Gastroesophageal sphincter (tissue), 4 donors: ENCODE measurements around the gene DNAJC5. TPM values are rescaled to one million over a fixed set of nuclear protein-coding genes. Genes with fewer than 3 reads are reported as not detected.
A peak's percentile ranks its signal among the peaks of the same experiment; 100 is the strongest.

ENCODE experiments used
- ATAC-seq: fragments of 150-250 bp; one replicate; pipeline ENCODE4 v1.9.1; 2016; ENCODE audit warnings: mild to moderate bottlenecking, moderate library complexity
- H3K27ac ChIP-seq, 4 donors: fragments of 200-600 bp; sonication (generic) in 3 of 4; 1 replicate in 3 of 4; 2 replicates in 1 of 4; pipeline ENCODE4 v1.5.1; 2016 to 2019
- H3K27me3 ChIP-seq: fragments of 200-600 bp; sonication (generic); one replicate; pipeline ENCODE4 v1.5.1; 2019
- H3K36me3 ChIP-seq, 2 donors: fragments of 200-600 bp; sonication (generic); one replicate each; pipeline ENCODE4 v1.5.1; 2019; ENCODE audit warnings: control low read depth in 1 of 2
- H3K4me1 ChIP-seq, 3 donors: fragments of 200-600 bp; sonication (generic); 1 replicate in 2 of 3; 2 replicates in 1 of 3; pipeline ENCODE4 v1.5.1; 2016 to 2019; ENCODE audit warnings: control low read depth in 2 of 3
- H3K4me3 ChIP-seq, 2 donors: fragments of 200-600 bp; sonication (generic); one replicate each; pipeline ENCODE4 v1.5.1; 2019; ENCODE audit warnings: mild to moderate bottlenecking in 1 of 2, moderate library complexity in 1 of 2
- H3K9me3 ChIP-seq, 3 donors: fragments of 200-600 bp; sonication (generic); one replicate each; pipeline ENCODE4 v1.5.1; 2017 to 2019; ENCODE audit warnings: control low read depth in 2 of 3
- CTCF ChIP-seq, 4 experiments: fragments of 200-600 bp in 2 of 4; fragments of 450-650 bp in 2 of 4; sonication (generic) in 1 of 4; IDR thresholded peaks; one replicate each; pipeline ENCODE4 v1.5.1; 2017 to 2019; ENCODE audit warnings: antibody characterized with exemption in 4 of 4, mild to moderate bottlenecking in 2 of 4, moderate library complexity in 2 of 4
- EP300 ChIP-seq: sonication (generic); formaldehyde crosslinking; IDR thresholded peaks from one replicate; pipeline ENCODE4 v1.6.1; 2017; ENCODE audit warnings: antibody characterized with exemption, mild to moderate bottlenecking
- POLR2A ChIP-seq, 2 donors: fragments of 450-650 bp; IDR thresholded peaks; one replicate each; pipeline ENCODE4 v1.6.1; 2017; ENCODE audit warnings: antibody characterized with exemption in 2 of 2, mild to moderate bottlenecking in 2 of 2, moderate library complexity in 1 of 2
- POLR2AphosphoS5 ChIP-seq: sonication (generic); formaldehyde crosslinking; IDR thresholded peaks from one replicate; pipeline ENCODE4 v1.6.1; 2017; ENCODE audit warnings: antibody characterized with exemption
- WGBS, 2 donors: methylation state at CpG; one replicate each; pipeline ENCODE4 v1.1.5; 2018; ENCODE audit warnings: low coverage in 1 of 2; 5-methylcytosine and 5-hydroxymethylcytosine counted together
- total RNA-seq, 4 donors: library from RNA; depleted of rRNA; stranded (reverse); fragments of >200 nt; gene quantifications; one replicate each; pipeline ENCODE4 v1.1.0, GENCODE V29; 2016

The DNAJC5 gene
- total RNA-seq, 4 donors from 2014 or later, result 44.7 to 70.6 (median 47.6) TPM

GRCh38 chr20:63891061-63892002 is 3.6 kb upstream of the DNAJC5 start:
- no peak for TF ChIP-seq POLR2AphosphoS5
- TF ChIP-seq POLR2A (IDR thresholded peaks at IDR 0.05), result no peak
- TF ChIP-seq CTCF (IDR thresholded peaks at IDR 0.05), result no peak
- no peak for TF ChIP-seq EP300
- ATAC-seq, result no peak
- H3K27me3 ChIP-seq, result no peaks in the 10 kb centered on the region
- H3K27ac ChIP-seq, result no peak overlapping the region
- H3K36me3 ChIP-seq, result peaks cover 0 to 63% of the 10 kb centered on the region in 2 donors
- WGBS, 2 donors, result 82 to 85% methylated on average over 5 to 11 of the region's 29 CpGs
- H3K4me1 ChIP-seq, result peaks cover 0 to 18% (median 3%) of the 10 kb centered on the region in 3 donors
- no peaks in the 10 kb centered on the region for H3K9me3 ChIP-seq
- no peak overlapping the region for H3K4me3 ChIP-seq

- Histone ChIP-seq H3K27me3 (no peaks in the 10 kb centered on the region), H3K9me3 (no peaks in the 10 kb centered on the region), H3K27ac (no peak overlapping the region), H3K4me1 (peaks cover 0 to 28% (median 12%) of the 10 kb centered on the region in 3 donors), H3K36me3 (peaks cover 0 to 53% of the 10 kb centered on the region in 2 donors), H3K4me3 (no peak overlapping the region)
- WGBS, 2 donors, result 67 to 97% methylated on average over 6 of the region's 7 CpGs
- no peak for ATAC-seq
- no peak for TF ChIP-seq EP300
- no peak for TF ChIP-seq CTCF (IDR thresholded peaks at IDR 0.05)
- no peak for TF ChIP-seq POLR2AphosphoS5
- no peak for TF ChIP-seq POLR2A (IDR thresholded peaks at IDR 0.05)
Measured at GRCh38 chr20:63892402-63892801, 2.5 kb upstream of the DNAJC5 start.

GRCh38 chr20:63893999-63894357 is 948 bp upstream of the DNAJC5 start:
- peak overlapping the region in 1 of 2 donors; percentile 65 for H3K4me3 ChIP-seq
- no peak for ATAC-seq
- peaks cover 0 to 42% (median 15%) of the 10 kb centered on the region in 3 donors for H3K4me1 ChIP-seq
- no peak for TF ChIP-seq CTCF (IDR thresholded peaks at IDR 0.05)
- TF ChIP-seq EP300, result no peak
- TF ChIP-seq POLR2AphosphoS5, result no peak
- TF ChIP-seq POLR2A (IDR thresholded peaks at IDR 0.05), result no peak
- 7 to 21% methylated on average over 4 of the region's 6 CpGs for WGBS, 2 donors
- H3K27ac ChIP-seq, result peak overlapping the region in 3 of 4 donors; percentile 79 to 87 (median 84)
- H3K27me3 ChIP-seq, result no peaks in the 10 kb centered on the region
- no peaks in the 10 kb centered on the region for H3K9me3 ChIP-seq
- H3K36me3 ChIP-seq, result peaks cover 0 to 37% of the 10 kb centered on the region in 2 donors

GRCh38 chr20:63895202-63895951 is 451 bp downstream of the DNAJC5 start:
- Histone ChIP-seq H3K27me3 (no peaks in the 10 kb centered on the region), H3K36me3 (peaks cover 0 to 23% of the 10 kb centered on the region in 2 donors), H3K9me3 (no peaks in the 10 kb centered on the region), H3K27ac (peak overlapping the region; percentile 7 to 87 (median 82)), H3K4me3 (peak overlapping the region; percentile 49 to 65), H3K4me1 (peaks cover 0 to 53% (median 15%) of the 10 kb centered on the region in 3 donors)
- 0% methylated on average over 7 to 11 of the region's 87 CpGs for WGBS, 2 donors
- no peak for ATAC-seq
- TF ChIP-seq POLR2AphosphoS5 (no peak), POLR2A (IDR thresholded peaks at IDR 0.05) (no peak), EP300 (no peak), CTCF (IDR thresholded peaks at IDR 0.05) (no peak)
